MM.1S (cell line): Measurements from ENCODE around the gene CCDC91.

Source experiments
- DNase-seq: peaks from one replicate; pipeline ENCODE4 v3.0.0-alpha.2; 2015
- H2AFZ ChIP-seq: fragments of 300-600 bp; sonication (generic); 2 replicates; pipeline ENCODE4 v1.6.0; 2016; ENCODE audit warnings: antibody characterized with exemption, low read length
- H3F3A ChIP-seq: fragments of 300-600 bp; sonication (generic); 2 replicates; pipeline ENCODE4 v1.6.1; 2016; ENCODE audit warnings: mild to moderate bottlenecking, antibody characterized with exemption, low read length, moderate library complexity, mixed read lengths; ENCODE audit not compliant: insufficient read depth
- H3K27ac ChIP-seq: fragments of 300-600 bp; sonication (generic); 2 replicates; pipeline ENCODE4 v1.5.1; 2016; ENCODE audit warnings: mild to moderate bottlenecking, low read length
- H3K27me3 ChIP-seq: fragments of 300-600 bp; sonication (generic); replicated peaks from 2 replicates; pipeline ENCODE4 v1.6.0; 2016; ENCODE audit warnings: low read length; ENCODE audit not compliant: insufficient read depth
- H3K36me3 ChIP-seq: fragments of 300-600 bp; sonication (generic); replicated peaks from 2 replicates; pipeline ENCODE4 v1.6.1; 2016; ENCODE audit warnings: mild to moderate bottlenecking, low read length, mixed read lengths; ENCODE audit not compliant: insufficient read depth
- H3K4me1 ChIP-seq: fragments of 300-600 bp; sonication (generic); 2 replicates; pipeline ENCODE4 v1.6.1; 2016; ENCODE audit warnings: low read length, mixed read lengths
- H3K4me2 ChIP-seq: fragments of 300-600 bp; sonication (generic); 2 replicates; pipeline ENCODE4 v1.6.0; 2016; ENCODE audit warnings: low read depth, low read length
- H3K4me3 ChIP-seq: fragments of 300-600 bp; sonication (generic); 2 replicates; pipeline ENCODE4 v1.5.1; 2016; ENCODE audit warnings: low read length, mixed read lengths
- H3K79me2 ChIP-seq: fragments of 300-600 bp; sonication (generic); 2 replicates; pipeline ENCODE4 v1.6.1; 2016; ENCODE audit warnings: mixed run types, low read length, mixed read lengths
- H3K9ac ChIP-seq: fragments of 300-600 bp; sonication (generic); 2 replicates; pipeline ENCODE4 v1.6.1; 2016; ENCODE audit warnings: low read length, mixed read lengths
- H3K9me2 ChIP-seq: fragments of 300-600 bp; sonication (generic); replicated peaks from 2 replicates; pipeline ENCODE4 v1.6.1; 2016; ENCODE audit warnings: mild to moderate bottlenecking, low read length, mixed read lengths; ENCODE audit not compliant: insufficient read depth
- H3K9me3 ChIP-seq: fragments of 300-600 bp; sonication (generic); replicated peaks from 2 replicates; pipeline ENCODE4 v1.6.1; 2016; ENCODE audit warnings: mild to moderate bottlenecking, low read length, mixed read lengths; ENCODE audit not compliant: insufficient read depth
- H4K20me1 ChIP-seq: fragments of 300-600 bp; sonication (generic); 2 replicates; pipeline ENCODE4 v1.6.1; 2016; ENCODE audit warnings: mild to moderate bottlenecking, low read length, moderate library complexity, mixed read lengths; ENCODE audit not compliant: insufficient read depth
- CTCF ChIP-seq: fragments of 300-600 bp; sonication (generic); IDR thresholded peaks from 2 replicates; pipeline ENCODE4 v1.5.1; 2016; ENCODE audit warnings: antibody characterized with exemption, low read length, mixed read lengths
- EZH2 ChIP-seq: fragments of 300-600 bp; sonication (generic); optimal IDR thresholded peaks from 2 replicates; pipeline ENCODE3; 2017; ENCODE audit warnings: low read depth, mild to moderate bottlenecking, antibody characterized with exemption, low read length, mixed read lengths
- EZH2phosphoT487 ChIP-seq: fragments of 300-600 bp; sonication (generic); IDR thresholded peaks from 2 replicates; pipeline ENCODE4 v1.6.1; 2018; ENCODE audit warnings: antibody characterized with exemption, low read length

Gene CCDC91

DNA sequence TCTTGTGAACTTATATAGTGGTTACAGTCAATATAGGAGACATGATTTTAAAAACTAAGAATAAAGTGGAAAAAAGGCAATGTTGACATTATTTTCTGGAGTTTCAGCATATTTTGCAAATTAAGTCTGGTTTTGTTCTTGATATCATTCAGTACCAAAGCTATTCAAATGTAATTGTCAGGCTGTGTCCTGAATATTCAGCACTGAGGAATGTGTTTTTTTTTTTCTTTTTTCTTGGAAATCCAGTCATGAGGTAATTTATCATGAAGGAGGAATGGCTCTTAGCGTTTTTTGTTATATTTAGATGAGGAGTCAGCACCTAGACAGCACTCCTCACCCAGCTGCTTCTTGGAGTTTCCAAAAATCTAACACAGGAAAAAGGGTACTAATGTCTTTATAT is 225.5 kb downstream of the CCDC91 start:
- Histone ChIP-seq H3K9me3 (no peaks in the 10 kb centered on the region), H3K4me3 (no peak overlapping the region), H3K79me2 (no peaks in the 10 kb centered on the region), H3K9ac (no peak overlapping the region), H3K27ac (no peak overlapping the region), H3K4me1 (no peaks in the 10 kb centered on the region), H3K36me3 (no peaks in the 10 kb centered on the region), H4K20me1 (no peaks in the 10 kb centered on the region), H3F3A (no peaks in the 10 kb centered on the region), H2AFZ (no peak overlapping the region), H3K9me2 (no peaks in the 10 kb centered on the region), H3K27me3 (no peaks in the 10 kb centered on the region), H3K4me2 (no peak overlapping the region)
- no peak for TF ChIP-seq CTCF
- no peak for TF ChIP-seq EZH2
- no peak for DNase-seq

GRCh38 chr12:28421374-28421773 is 231.1 kb downstream of the CCDC91 start:
- Histone ChIP-seq H3K27ac (no peak overlapping the region), H3K79me2 (no peaks in the 10 kb centered on the region), H3F3A (no peaks in the 10 kb centered on the region), H3K4me1 (no peaks in the 10 kb centered on the region), H3K4me3 (no peak overlapping the region), H3K4me2 (no peak overlapping the region), H3K9ac (no peak overlapping the region), H2AFZ (no peak overlapping the region), H3K36me3 (no peaks in the 10 kb centered on the region), H3K9me2 (no peaks in the 10 kb centered on the region), H3K27me3 (no peaks in the 10 kb centered on the region), H4K20me1 (no peaks in the 10 kb centered on the region), H3K9me3 (no peaks in the 10 kb centered on the region)
- TF ChIP-seq EZH2phosphoT487 (no peak), EZH2 (no peak), CTCF (no peak)
- DNase-seq = no peak

- Histone ChIP-seq H3K36me3 (no peaks in the 10 kb centered on the region), H3K4me3 (no peak overlapping the region), H3K9me2 (no peaks in the 10 kb centered on the region), H3K4me1 (no peaks in the 10 kb centered on the region), H2AFZ (no peak overlapping the region), H3K27me3 (no peaks in the 10 kb centered on the region), H4K20me1 (no peaks in the 10 kb centered on the region), H3F3A (no peaks in the 10 kb centered on the region), H3K9me3 (no peaks in the 10 kb centered on the region), H3K79me2 (no peaks in the 10 kb centered on the region), H3K4me2 (no peak overlapping the region), H3K9ac (no peak overlapping the region), H3K27ac (no peak overlapping the region)
- no peak for DNase-seq
- TF ChIP-seq EZH2 (no peak), CTCF (no peak), EZH2phosphoT487 (no peak)
These were observed 234.7 kb downstream of the CCDC91 start for GRCh38 chr12:28424965-28425364.

DNA sequence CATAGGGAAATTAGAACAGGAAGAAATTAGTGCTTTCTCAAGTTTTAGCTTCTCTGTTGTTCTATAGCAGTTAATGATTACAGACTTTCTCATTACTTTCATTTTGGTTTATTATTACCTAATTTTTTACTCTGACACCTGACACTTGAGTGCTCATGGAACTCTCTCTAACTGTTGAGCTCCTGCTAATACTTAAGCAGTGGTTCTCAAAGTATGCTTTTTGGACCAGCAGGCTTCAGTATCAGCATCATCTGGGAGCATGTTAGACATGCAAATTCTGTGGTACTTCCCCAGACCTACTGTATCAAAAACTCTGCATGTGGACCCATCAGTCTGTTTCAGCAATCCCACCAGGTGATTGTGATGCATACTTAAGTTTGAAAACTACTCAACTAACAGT is 235.3 kb downstream of the CCDC91 start:
- H3K4me1 ChIP-seq = no peaks in the 10 kb centered on the region
- no peak overlapping the region for H3K4me3 ChIP-seq
- no peak for DNase-seq
- no peaks in the 10 kb centered on the region for H3K36me3 ChIP-seq
- no peaks in the 10 kb centered on the region for H3K27me3 ChIP-seq
- no peak for TF ChIP-seq CTCF
- TF ChIP-seq EZH2phosphoT487 = no peak
- no peak for TF ChIP-seq EZH2
- no peak overlapping the region for H3K4me2 ChIP-seq
- H4K20me1 ChIP-seq = no peaks in the 10 kb centered on the region
- no peaks in the 10 kb centered on the region for H3F3A ChIP-seq
- no peak overlapping the region for H2AFZ ChIP-seq
- no peaks in the 10 kb centered on the region for H3K9me2 ChIP-seq
- H3K9me3 ChIP-seq = no peaks in the 10 kb centered on the region
- H3K79me2 ChIP-seq = no peaks in the 10 kb centered on the region
- H3K27ac ChIP-seq = no peak overlapping the region
- no peak overlapping the region for H3K9ac ChIP-seq
